HUES64 (cell line): Measurements from ENCODE around the gene LEPR.
A peak's percentile ranks its signal among the peaks of the same experiment; 100 is the strongest.

Experiments
- H3K27ac ChIP-seq: 2 replicates; pipeline ENCODE4 v1.7.0; 2013; ENCODE audit warnings: low read depth, low read length, inconsistent platforms
- H3K27me3 ChIP-seq: 2 replicates; pipeline ENCODE4 v1.6.1; 2013; ENCODE audit warnings: mild to moderate bottlenecking, low read length; ENCODE audit not compliant: insufficient read depth
- H3K36me3 ChIP-seq: 2 replicates; pipeline ENCODE4 v1.6.1; 2013; ENCODE audit warnings: mild to moderate bottlenecking, low read length; ENCODE audit not compliant: insufficient read depth
- H3K4me1 ChIP-seq: 2 replicates; pipeline ENCODE4 v1.6.1; 2013; ENCODE audit warnings: mild to moderate bottlenecking, low read length, moderate library complexity; ENCODE audit not compliant: insufficient read depth
- H3K4me3 ChIP-seq: 2 replicates; pipeline ENCODE4 v1.5.1; 2013; ENCODE audit warnings: mild to moderate bottlenecking, low read length, moderate library complexity
- H3K9ac ChIP-seq: 2 replicates; pipeline ENCODE4 v1.6.1; 2013; ENCODE audit warnings: mild to moderate bottlenecking, low read depth, low read length
- H3K9me3 ChIP-seq: 2 replicates; pipeline ENCODE4 v1.6.1; 2013; ENCODE audit warnings: low read depth, low read length; ENCODE audit not compliant: insufficient read depth
- WGBS: fragments of 150-250, 120-280 bp; methylation state at CpG from one replicate; pipeline ENCODE4 v1.1.7; 2013; ENCODE audit warnings: missing lambda C conversion rate; 5-methylcytosine and 5-hydroxymethylcytosine counted together

Gene LEPR

DNA sequence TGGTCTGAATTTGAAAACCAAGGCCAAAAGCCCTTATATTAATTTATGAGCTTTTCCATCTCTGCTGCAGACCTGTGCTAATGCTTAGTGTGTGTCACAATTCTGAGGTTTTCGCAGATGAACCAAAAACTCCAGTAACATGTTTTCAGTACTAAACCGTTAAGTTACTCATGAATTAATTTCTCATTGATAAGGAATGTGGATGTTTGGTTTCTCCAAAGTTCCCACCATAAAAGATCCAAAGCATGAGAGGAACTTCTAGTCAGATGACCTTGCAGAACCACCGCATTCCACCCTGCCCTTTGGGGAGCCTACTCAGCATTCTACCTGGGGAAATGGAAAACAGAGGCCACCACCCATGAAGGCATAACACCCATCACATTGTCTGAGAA, 7.5 kb upstream of the LEPR start:
- no peak overlapping the region for H3K4me3 ChIP-seq
- H3K4me1 ChIP-seq = peaks cover 34% of the 10 kb centered on the region
- peaks cover 2% of the 10 kb centered on the region; the same call in 1 of the 2 replicates for H3K36me3 ChIP-seq
- H3K27me3 ChIP-seq = no peaks in the 10 kb centered on the region
- H3K9me3 ChIP-seq = no peaks in the 10 kb centered on the region
- H3K27ac ChIP-seq = no peak overlapping the region
- H3K9ac ChIP-seq = no peak overlapping the region
- 83% methylated on average over 3 of the region's 3 CpGs for WGBS

DNA sequence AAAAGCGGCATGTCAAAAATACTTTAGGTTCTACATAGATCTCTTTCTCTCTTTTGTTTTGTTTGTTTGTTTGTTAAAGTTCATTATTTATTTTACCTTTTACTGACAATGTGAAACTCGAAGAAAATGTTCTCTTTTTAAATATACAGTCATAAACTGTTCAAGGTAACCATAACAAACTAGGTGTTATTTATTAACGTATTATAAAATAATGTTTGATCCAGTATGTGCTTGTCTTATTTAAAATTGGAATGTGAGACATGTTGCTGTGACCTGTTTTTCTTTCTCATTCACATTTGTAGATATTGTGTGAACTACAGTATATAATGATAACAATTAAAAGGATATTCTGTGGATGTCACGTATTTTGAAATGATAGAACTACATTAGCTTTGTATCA, 5.9 kb upstream of the LEPR start:
- 100% methylated on average over 1 of the region's 4 CpGs for WGBS

DNA sequence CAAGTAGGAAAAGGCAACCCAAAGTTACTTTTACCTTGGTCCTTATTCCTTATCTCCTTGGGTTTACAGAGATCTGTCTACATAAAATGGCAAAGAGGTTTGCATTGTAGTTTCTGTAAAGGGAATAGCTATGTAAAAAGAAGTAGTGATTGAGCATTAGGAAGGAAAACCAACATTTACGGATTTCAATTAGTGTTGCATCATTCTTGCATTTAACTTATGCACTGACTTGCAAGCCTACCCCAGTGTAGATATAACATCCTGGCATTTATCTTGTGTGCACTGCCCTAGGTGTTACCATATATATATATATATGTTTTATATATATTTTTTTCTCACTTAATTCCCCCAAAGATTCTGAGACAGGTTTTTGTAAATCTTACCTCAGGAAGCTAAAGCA, 3.7 kb upstream of the LEPR start:
- H3K36me3 ChIP-seq = no peaks in the 10 kb centered on the region
- H3K27me3 ChIP-seq = no peaks in the 10 kb centered on the region
- H3K27ac ChIP-seq = no peak overlapping the region
- no peaks in the 10 kb centered on the region for H3K9me3 ChIP-seq
- H3K4me3 ChIP-seq = no peak overlapping the region
- peaks cover 23% of the 10 kb centered on the region for H3K4me1 ChIP-seq
- no peak overlapping the region for H3K9ac ChIP-seq
- 82% methylated on average over 1 of the region's 1 CpG for WGBS

More for the DNA sequence above, 5.9 kb upstream of the LEPR start:
- Histone ChIP-seq H3K36me3 (no peaks in the 10 kb centered on the region), H3K4me1 (peaks cover 33% of the 10 kb centered on the region), H3K27ac (no peak overlapping the region), H3K9ac (no peak overlapping the region), H3K27me3 (no peaks in the 10 kb centered on the region), H3K9me3 (no peaks in the 10 kb centered on the region), H3K4me3 (no peak overlapping the region)

DNA sequence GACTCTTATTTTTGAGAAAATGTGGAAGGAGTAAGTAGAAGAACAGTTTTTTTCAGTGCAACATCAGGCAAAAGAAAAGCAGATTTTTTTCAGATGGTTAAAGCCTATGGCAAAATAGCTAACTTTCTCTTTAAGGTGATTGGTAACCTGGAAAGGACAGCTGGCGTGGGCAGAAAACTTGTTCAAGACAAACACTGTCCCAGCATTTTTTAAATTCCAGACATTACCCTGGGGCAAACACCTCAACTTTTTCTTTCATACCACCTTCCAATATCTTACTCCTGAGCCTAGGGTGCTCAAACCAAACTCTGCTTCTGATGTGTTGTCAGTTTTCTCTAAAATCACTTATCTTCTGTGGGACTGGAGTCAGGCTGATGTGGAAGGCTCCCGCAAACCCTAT, 2.7 kb upstream of the LEPR start:
- H3K27me3 ChIP-seq = no peaks in the 10 kb centered on the region
- H3K9ac ChIP-seq = no peak overlapping the region
- H3K9me3 ChIP-seq = no peaks in the 10 kb centered on the region
- H3K4me1 ChIP-seq = peaks cover 31% of the 10 kb centered on the region
- H3K4me3 ChIP-seq = no peak overlapping the region
- no peaks in the 10 kb centered on the region for H3K36me3 ChIP-seq
- 83% methylated on average over 1 of the region's 2 CpGs for WGBS
- no peak overlapping the region for H3K27ac ChIP-seq

DNA sequence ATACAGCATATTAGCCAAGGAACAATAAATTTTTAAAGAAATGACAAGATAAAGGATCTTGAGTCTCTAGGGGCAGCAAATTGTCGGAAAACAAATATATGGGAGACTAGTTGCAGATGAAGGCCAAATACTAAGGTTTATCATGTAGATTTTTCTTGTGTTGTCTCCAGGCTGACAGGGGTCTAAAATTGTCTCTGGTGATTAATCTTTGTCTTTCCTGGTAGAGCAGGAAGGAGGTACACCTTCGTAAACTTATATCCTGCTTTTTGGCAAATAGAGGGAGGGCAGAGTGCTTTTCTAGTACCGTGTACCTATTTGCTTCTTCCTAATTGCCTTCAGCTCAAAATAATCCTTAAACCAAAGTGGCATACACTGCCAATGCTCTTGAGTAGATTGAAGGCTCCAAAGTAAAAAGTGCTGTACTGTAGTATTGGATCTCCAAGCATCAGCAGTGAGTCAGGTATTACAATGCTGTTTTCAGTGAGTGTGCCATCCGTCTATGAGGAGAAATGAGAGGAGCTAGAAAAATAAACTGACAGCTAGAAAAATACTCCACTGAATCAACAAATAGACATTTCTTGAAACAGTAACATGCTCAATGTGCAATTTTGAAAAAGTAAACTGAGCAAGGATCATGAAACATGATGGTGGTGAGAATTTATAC, 1.8 kb upstream of the LEPR start:
- H3K9me3 ChIP-seq = no peaks in the 10 kb centered on the region
- no peaks in the 10 kb centered on the region for H3K36me3 ChIP-seq
- no peaks in the 10 kb centered on the region for H3K27me3 ChIP-seq
- H3K9ac ChIP-seq = no peak overlapping the region
- peak overlapping the region; percentile 71; the same call in 1 of the 2 replicates for H3K27ac ChIP-seq
- peaks cover 37% of the 10 kb centered on the region for H3K4me1 ChIP-seq
- 95% methylated on average over 4 of the region's 4 CpGs for WGBS
- peak overlapping the region; percentile 68; the same call in 1 of the 2 replicates for H3K4me3 ChIP-seq

DNA sequence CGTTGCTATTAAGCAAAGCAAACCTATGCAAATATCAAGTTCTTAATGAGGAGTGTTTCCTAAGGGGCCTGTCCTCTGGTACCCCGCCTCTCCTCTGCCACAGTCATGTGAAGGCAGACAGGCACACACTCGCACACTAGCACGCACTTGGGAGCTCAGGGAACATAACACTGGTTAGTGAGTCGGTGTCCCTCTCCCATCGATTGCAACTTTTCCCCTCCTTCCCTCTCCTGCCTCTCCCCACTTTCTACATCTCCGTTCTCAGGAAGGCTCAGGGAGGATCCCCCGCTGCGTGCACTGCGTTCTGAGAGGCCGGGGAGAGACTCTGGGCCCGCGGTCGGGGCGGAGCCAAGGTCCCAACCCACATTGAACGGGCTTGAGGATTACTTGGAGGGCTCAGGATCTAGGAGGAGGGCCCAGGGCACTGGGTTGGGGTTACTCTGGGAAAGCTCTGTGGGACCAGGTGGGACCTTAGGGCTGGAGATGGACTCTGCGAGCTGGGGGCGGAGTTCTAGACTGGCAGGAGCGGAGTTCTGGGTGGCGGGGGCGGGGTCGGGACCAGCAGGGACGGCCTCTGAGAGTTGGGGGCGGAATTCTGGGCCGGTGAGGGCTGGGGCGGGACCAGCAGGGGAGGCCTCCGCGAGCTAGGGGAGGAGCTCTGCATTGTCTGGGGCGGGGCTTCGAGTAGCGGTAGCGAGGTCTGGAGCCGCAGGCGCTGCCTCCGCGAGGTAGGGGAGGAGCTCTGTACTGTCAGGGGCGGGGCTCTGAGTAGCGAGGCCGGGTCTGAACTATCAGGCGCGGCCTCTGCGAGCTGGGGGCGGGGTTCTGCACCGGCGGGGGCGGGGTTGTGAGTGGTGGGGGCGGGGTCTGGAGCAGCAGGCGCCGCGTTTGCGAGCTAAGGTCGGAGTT, 533 bp upstream of the LEPR start:
- Histone ChIP-seq H3K9me3 (no peaks in the 10 kb centered on the region), H3K4me3 (peak overlapping the region; percentile 97), H3K4me1 (peaks cover 49% of the 10 kb centered on the region), H3K27me3 (no peaks in the 10 kb centered on the region), H3K9ac (peak overlapping the region; percentile 22), H3K36me3 (no peaks in the 10 kb centered on the region), H3K27ac (peak overlapping the region; percentile 99)
- 1% methylated on average over 51 of the region's 52 CpGs for WGBS

DNA sequence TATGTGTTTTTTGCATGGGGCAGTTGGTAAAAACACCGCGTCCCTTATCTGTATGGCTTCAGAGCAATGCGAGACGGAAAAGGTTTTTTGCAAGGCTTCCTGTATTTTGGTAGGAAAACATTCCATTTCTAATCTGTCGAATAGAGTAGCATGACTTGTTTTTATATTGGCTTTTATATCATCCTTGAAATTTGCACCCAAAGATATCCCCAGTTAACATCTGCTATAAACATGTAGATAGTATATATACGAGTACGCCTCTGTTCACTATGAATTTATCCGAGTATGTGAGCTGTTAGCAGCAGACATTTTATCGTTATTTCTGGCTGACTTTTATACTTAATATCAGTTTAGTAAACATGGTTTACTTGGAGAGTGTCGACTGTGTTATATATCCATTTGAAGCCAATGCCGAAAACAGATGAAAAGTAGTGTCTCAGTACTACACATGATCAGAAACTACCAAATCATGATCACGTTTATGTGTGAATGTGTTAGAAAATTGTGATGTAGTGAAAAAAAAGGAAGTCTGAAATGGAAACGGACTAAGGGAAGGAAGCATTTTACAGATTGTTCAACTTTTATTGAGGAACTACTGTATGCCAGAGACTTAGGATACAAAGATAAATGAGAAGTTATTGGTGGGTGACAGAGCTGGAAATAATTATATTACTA, 1.0 kb downstream of the LEPR start:
- H3K4me1 ChIP-seq = peaks cover 59% of the 10 kb centered on the region
- WGBS = 30% methylated on average over 12 of the region's 13 CpGs
- no peaks in the 10 kb centered on the region for H3K27me3 ChIP-seq
- H3K9ac ChIP-seq = peak overlapping the region; percentile 97
- H3K9me3 ChIP-seq = no peaks in the 10 kb centered on the region
- H3K27ac ChIP-seq = peak overlapping the region; percentile 99
- peak overlapping the region; percentile 97 for H3K4me3 ChIP-seq
- peaks cover 6% of the 10 kb centered on the region; the same call in 1 of the 2 replicates for H3K36me3 ChIP-seq

DNA sequence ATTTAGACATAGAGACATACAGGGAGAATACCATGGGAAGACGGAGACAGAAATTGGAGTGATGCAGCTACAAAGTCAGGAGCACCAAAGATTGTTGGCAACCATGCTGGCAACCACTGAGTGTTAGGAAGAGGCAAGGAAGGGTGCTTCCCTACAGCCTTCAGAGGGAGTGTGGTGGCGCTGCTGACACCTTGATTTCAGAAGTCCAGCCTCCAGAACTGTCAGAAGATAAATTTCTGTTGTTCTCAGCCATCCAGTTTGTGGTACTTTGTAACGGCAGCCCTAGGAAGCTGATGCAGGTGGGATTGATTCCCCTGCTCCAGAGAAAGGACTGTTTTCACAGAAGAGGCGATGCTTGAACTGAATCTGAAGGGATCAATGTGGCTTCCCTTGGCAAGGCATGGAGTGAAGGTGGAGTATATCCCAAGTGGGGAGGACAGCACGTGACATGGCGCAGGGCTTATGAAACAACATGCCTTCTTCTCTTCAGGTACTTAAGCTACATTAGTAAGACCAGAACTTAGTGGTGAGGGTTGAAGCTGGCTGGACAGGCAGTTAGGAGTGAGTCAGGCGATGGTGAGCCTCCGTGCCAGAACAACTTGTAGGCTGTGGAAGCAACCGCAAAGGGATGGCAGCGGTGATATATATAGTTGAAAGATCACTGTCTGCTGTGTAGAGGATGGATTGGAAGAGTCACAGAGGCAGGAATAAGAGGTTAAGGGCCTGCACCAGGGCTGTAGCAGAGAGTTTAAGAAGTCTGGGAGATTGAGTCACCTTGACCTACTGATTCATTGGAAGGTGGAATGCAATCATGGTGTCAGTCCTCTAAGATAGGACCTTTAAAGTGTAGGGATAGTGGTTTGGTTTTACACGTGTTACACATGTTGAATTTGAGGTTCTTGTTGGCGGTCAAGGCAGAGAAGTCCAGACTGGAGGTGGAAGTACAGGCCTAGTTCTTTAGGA, 2.1 kb downstream of the LEPR start:
- Histone ChIP-seq H3K9me3 (no peaks in the 10 kb centered on the region), H3K9ac (no peak overlapping the region; the same call in 1 of the 2 replicates), H3K4me1 (peaks cover 55% of the 10 kb centered on the region), H3K27me3 (no peaks in the 10 kb centered on the region), H3K36me3 (peaks cover 14% of the 10 kb centered on the region), H3K4me3 (peak overlapping the region; percentile 97), H3K27ac (no peak overlapping the region)
- 93% methylated on average over 12 of the region's 12 CpGs for WGBS

DNA sequence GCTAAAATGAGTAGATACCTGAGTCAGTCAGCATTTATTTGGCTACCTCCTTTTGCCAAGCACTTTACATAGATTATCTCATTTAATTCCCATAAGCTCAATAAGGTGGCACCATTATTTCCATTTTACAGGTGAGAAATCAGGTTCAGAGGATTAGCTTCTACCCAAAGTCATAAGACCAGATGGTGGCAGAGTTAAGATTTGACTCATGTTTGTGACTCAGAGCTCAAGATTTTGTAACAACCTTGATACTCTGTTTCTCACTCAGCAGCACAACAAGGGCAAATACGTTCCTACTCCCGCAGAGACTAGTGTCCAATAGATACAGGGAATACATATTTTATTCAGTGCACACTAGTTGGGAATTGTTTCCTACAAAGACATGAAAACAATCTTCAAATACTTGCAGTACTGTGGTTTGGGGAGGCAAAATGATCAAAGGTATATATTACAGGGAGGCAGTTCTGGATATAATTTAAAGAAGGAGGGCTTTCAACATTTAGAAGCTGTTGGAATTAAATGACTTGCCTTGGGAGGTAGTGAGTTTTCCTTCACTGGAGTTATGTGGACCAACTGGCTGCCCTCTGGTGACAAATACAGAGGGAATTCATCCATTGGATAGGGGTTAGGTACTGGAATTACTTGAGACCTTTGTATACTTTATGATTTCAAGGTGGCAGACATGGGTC, 3.6 kb downstream of the LEPR start:
- peak overlapping the region; percentile 23; the same call in 1 of the 2 replicates for H3K9ac ChIP-seq
- 89% methylated on average over 2 of the region's 2 CpGs for WGBS

DNA sequence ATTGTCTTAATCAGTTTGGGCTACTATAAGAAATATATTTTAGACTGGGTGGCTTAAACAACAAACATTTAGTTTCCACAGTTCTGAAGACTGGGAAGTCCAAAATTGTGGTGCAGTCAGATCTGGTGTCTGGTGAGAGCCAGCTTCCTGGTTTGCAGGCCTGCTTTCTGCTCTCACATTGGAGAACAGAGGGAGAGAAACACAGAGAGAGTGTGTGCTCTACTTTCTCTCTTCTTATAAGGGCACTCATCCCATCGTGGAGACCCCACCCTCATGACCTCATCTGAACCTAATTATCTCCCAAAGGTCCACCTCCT, 4.1 kb downstream of the LEPR start:
- no CpG with 5 or more reads among the region's 1 CpG for WGBS
- no peak overlapping the region for H3K9ac ChIP-seq
- peak overlapping the region; percentile 59 for H3K27ac ChIP-seq

More for the DNA sequence above, 3.6 kb downstream of the LEPR start:
- Histone ChIP-seq H3K27ac (peak overlapping the region; percentile 59), H3K36me3 (peaks cover 24% of the 10 kb centered on the region), H3K4me1 (peaks cover 51% of the 10 kb centered on the region), H3K27me3 (no peaks in the 10 kb centered on the region), H3K4me3 (no peak overlapping the region), H3K9me3 (no peaks in the 10 kb centered on the region)

More for the DNA sequence above, 4.1 kb downstream of the LEPR start:
- Histone ChIP-seq H3K9me3 (no peaks in the 10 kb centered on the region), H3K36me3 (peaks cover 27% of the 10 kb centered on the region), H3K4me3 (no peak overlapping the region), H3K27me3 (no peaks in the 10 kb centered on the region), H3K4me1 (peaks cover 50% of the 10 kb centered on the region)
